ENCODE data around the gene AGBL1.

The AGBL1 gene

GRCh38 chr15:86840996-86841395 lies 761.3 kb downstream of the AGBL1 start:
- Mint-ChIP-seq H3K9me3 (no peaks in the 10 kb centered on the region), H3K27me3 (no peaks in the 10 kb centered on the region), H3K4me3 (no peak overlapping the region), H3K4me1 (ENCODE audit: low read depth in 2 of 2) (no peaks in the 10 kb centered on the region), H3K27ac (no peak overlapping the region), H3K36me3 (ENCODE audit: insufficient read depth) (no peaks in the 10 kb centered on the region)
- no peak for DNase-seq
- no peak for ATAC-seq (replicated peaks)

GRCh38 chr15:86842199-86842598 lies 762.5 kb downstream of the AGBL1 start:
- Mint-ChIP-seq H3K27me3 (no peaks in the 10 kb centered on the region), H3K4me3 (no peak overlapping the region), H3K36me3 (ENCODE audit: insufficient read depth) (no peaks in the 10 kb centered on the region), H3K4me1 (ENCODE audit: low read depth in 2 of 2) (no peaks in the 10 kb centered on the region), H3K27ac (no peak overlapping the region), H3K9me3 (peaks cover 0 to under 1% of the 10 kb centered on the region in 2 donors)
- DNase-seq (no peak), ATAC-seq (replicated peaks) (no peak)

GRCh38 chr15:86846036-86846435 lies 766.4 kb downstream of the AGBL1 start:
- Mint-ChIP-seq H3K9me3 (peaks cover 0 to 1% of the 10 kb centered on the region in 2 donors), H3K27me3 (peaks cover 7 to 8% of the 10 kb centered on the region in 2 donors), H3K36me3 (ENCODE audit: insufficient read depth) (no peaks in the 10 kb centered on the region), H3K27ac (no peak overlapping the region), H3K4me1 (ENCODE audit: low read depth in 2 of 2) (no peaks in the 10 kb centered on the region), H3K4me3 (no peak overlapping the region)
- ATAC-seq (replicated peaks) = no peak
- DNase-seq = no peak

GRCh38 chr15:86849136-86849535 lies 769.5 kb downstream of the AGBL1 start:
- ATAC-seq (replicated peaks) = no peak
- no peak overlapping the region for H3K27ac Mint-ChIP-seq
- H3K4me1 Mint-ChIP-seq (ENCODE audit: low read depth in 2 of 2) = no peaks in the 10 kb centered on the region
- H3K4me3 Mint-ChIP-seq = no peak overlapping the region
- H3K9me3 Mint-ChIP-seq = peaks cover 0 to 1% of the 10 kb centered on the region in 2 donors
- H3K27me3 Mint-ChIP-seq = peaks cover 7 to 18% of the 10 kb centered on the region in 2 donors
- no peak for DNase-seq
- no peaks in the 10 kb centered on the region for H3K36me3 Mint-ChIP-seq (ENCODE audit: insufficient read depth)

- H3K27ac Mint-ChIP-seq = no peak overlapping the region
- no peaks in the 10 kb centered on the region for H3K36me3 Mint-ChIP-seq (ENCODE audit: insufficient read depth)
- ATAC-seq (replicated peaks) (no peak), DNase-seq (no peak)
- H3K4me3 Mint-ChIP-seq = no peak overlapping the region
- H3K27me3 Mint-ChIP-seq = peaks cover 7 to 18% of the 10 kb centered on the region in 2 donors
- H3K9me3 Mint-ChIP-seq = peaks cover 0 to 1% of the 10 kb centered on the region in 2 donors
- no peaks in the 10 kb centered on the region for H3K4me1 Mint-ChIP-seq (ENCODE audit: low read depth in 2 of 2)
Observed at GRCh38 chr15:86849558-86850285, 770.1 kb downstream of the AGBL1 start.

GRCh38 chr15:86850939-86851338 lies 771.3 kb downstream of the AGBL1 start:
- H3K27ac Mint-ChIP-seq = no peak overlapping the region
- H3K27me3 Mint-ChIP-seq = peaks cover 7 to 18% of the 10 kb centered on the region in 2 donors
- H3K36me3 Mint-ChIP-seq (ENCODE audit: insufficient read depth) = no peaks in the 10 kb centered on the region
- no peaks in the 10 kb centered on the region for H3K4me1 Mint-ChIP-seq (ENCODE audit: low read depth in 2 of 2)
- peaks cover 0 to 1% of the 10 kb centered on the region in 2 donors for H3K9me3 Mint-ChIP-seq
- ATAC-seq (replicated peaks) = no peak
- DNase-seq = no peak
- H3K4me3 Mint-ChIP-seq = no peak overlapping the region

- Mint-ChIP-seq H3K4me1 (ENCODE audit: low read depth in 2 of 2) (no peaks in the 10 kb centered on the region), H3K27ac (no peak overlapping the region), H3K27me3 (peaks cover 18 to 30% of the 10 kb centered on the region in 2 donors), H3K36me3 (ENCODE audit: insufficient read depth) (no peaks in the 10 kb centered on the region), H3K9me3 (peaks cover 0 to 8% of the 10 kb centered on the region in 2 donors), H3K4me3 (no peak overlapping the region)
- DNase-seq (no peak), ATAC-seq (replicated peaks) (no peak)
Observed at GRCh38 chr15:86852741-86853140, 773.1 kb downstream of the AGBL1 start.

GRCh38 chr15:86854176-86854575 lies 774.5 kb downstream of the AGBL1 start:
- DNase-seq = no peak
- peaks cover 21 to 32% of the 10 kb centered on the region in 2 donors for H3K27me3 Mint-ChIP-seq
- peaks cover 0 to 9% of the 10 kb centered on the region in 2 donors for H3K9me3 Mint-ChIP-seq
- no peak overlapping the region for H3K27ac Mint-ChIP-seq
- H3K36me3 Mint-ChIP-seq (ENCODE audit: insufficient read depth) = no peaks in the 10 kb centered on the region
- no peak overlapping the region for H3K4me3 Mint-ChIP-seq
- no peaks in the 10 kb centered on the region for H3K4me1 Mint-ChIP-seq (ENCODE audit: low read depth in 2 of 2)
- no peak for ATAC-seq (replicated peaks)

GRCh38 chr15:86855307-86856291 lies 775.9 kb downstream of the AGBL1 start:
- peaks cover 0 to 9% of the 10 kb centered on the region in 2 donors for H3K9me3 Mint-ChIP-seq
- ATAC-seq (replicated peaks) = no peak
- H3K4me1 Mint-ChIP-seq (ENCODE audit: low read depth in 2 of 2) = no peaks in the 10 kb centered on the region
- no peak overlapping the region for H3K27ac Mint-ChIP-seq
- DNase-seq = no peak
- H3K27me3 Mint-ChIP-seq = peaks cover 14 to 28% of the 10 kb centered on the region in 2 donors
- H3K36me3 Mint-ChIP-seq (ENCODE audit: insufficient read depth) = no peaks in the 10 kb centered on the region
- no peak overlapping the region for H3K4me3 Mint-ChIP-seq

GRCh38 chr15:86857701-86858100 lies 778.0 kb downstream of the AGBL1 start:
- no peak for ATAC-seq (replicated peaks)
- Mint-ChIP-seq H3K36me3 (ENCODE audit: insufficient read depth) (no peaks in the 10 kb centered on the region), H3K4me1 (ENCODE audit: low read depth in 2 of 2) (no peaks in the 10 kb centered on the region), H3K9me3 (peaks cover 0 to 9% of the 10 kb centered on the region in 2 donors), H3K4me3 (no peak overlapping the region), H3K27me3 (peaks cover 14% of the 10 kb centered on the region in 2 donors), H3K27ac (no peak overlapping the region)
- DNase-seq = no peak

GRCh38 chr15:86863226-86863915 lies 783.7 kb downstream of the AGBL1 start:
- ATAC-seq (replicated peaks) (no peak), DNase-seq (no peak)
- Mint-ChIP-seq H3K27me3 (no peaks in the 10 kb centered on the region), H3K9me3 (no peaks in the 10 kb centered on the region), H3K27ac (no peak overlapping the region), H3K4me3 (no peak overlapping the region), H3K4me1 (ENCODE audit: low read depth in 2 of 2) (no peaks in the 10 kb centered on the region), H3K36me3 (ENCODE audit: insufficient read depth) (no peaks in the 10 kb centered on the region)

- Mint-ChIP-seq H3K9me3 (no peaks in the 10 kb centered on the region), H3K27me3 (no peaks in the 10 kb centered on the region), H3K4me3 (no peak overlapping the region), H3K4me1 (ENCODE audit: low read depth in 2 of 2) (no peaks in the 10 kb centered on the region), H3K27ac (no peak overlapping the region), H3K36me3 (ENCODE audit: insufficient read depth) (no peaks in the 10 kb centered on the region)
- DNase-seq = no peak
- no peak for ATAC-seq (replicated peaks)
Observed at GRCh38 chr15:86865920-86866319, 786.2 kb downstream of the AGBL1 start.

GRCh38 chr15:86870846-86871245 lies 791.2 kb downstream of the AGBL1 start:
- Mint-ChIP-seq H3K4me1 (ENCODE audit: low read depth in 2 of 2) (no peaks in the 10 kb centered on the region), H3K27me3 (peaks cover 10% of the 10 kb centered on the region in 2 donors)
- DNase-seq = no peak

More at GRCh38 chr15:86870846-86871245, 791.2 kb downstream of the AGBL1 start:
- H3K4me3 Mint-ChIP-seq = no peak overlapping the region
- no peak overlapping the region for H3K27ac Mint-ChIP-seq
- peaks cover 0 to 2% of the 10 kb centered on the region in 2 donors for H3K9me3 Mint-ChIP-seq
- H3K36me3 Mint-ChIP-seq (ENCODE audit: insufficient read depth) = no peaks in the 10 kb centered on the region
- no peak for ATAC-seq (replicated peaks)

All from effector memory CD8-positive, alpha-beta T cell (primary cell).